KOPT-K1 (cell line): Measurements from ENCODE around the gene GARRE1.

Experiments used
- H3K27ac ChIP-seq: fragments of 200-600 bp; sonication (generic); 2 replicates; pipeline ENCODE4 v1.5.1; 2016; ENCODE audit warnings: antibody characterized with exemption, mild to moderate bottlenecking, low read depth, low read length; ENCODE audit not compliant: poor library complexity, severe bottlenecking
- H3K36me3 ChIP-seq: fragments of 200-600 bp; sonication (generic); 2 replicates; pipeline ENCODE4 v1.5.1; 2017; ENCODE audit warnings: antibody characterized with exemption, mild to moderate bottlenecking, low read length, moderate library complexity; ENCODE audit not compliant: insufficient read depth
- H3K9me3 ChIP-seq: fragments of 200-600 bp; sonication (generic); 2 replicates; pipeline ENCODE4 v1.5.1; 2017; ENCODE audit warnings: antibody characterized with exemption, low read length, mild to moderate bottlenecking; ENCODE audit not compliant: insufficient read depth, poor library complexity, severe bottlenecking

GARRE1 gene

GRCh38 chr19:34282611-34283519 is 28.5 kb downstream of the GARRE1 start:
- no peak overlapping the region for H3K27ac ChIP-seq
- H3K9me3 ChIP-seq: peaks cover 7% of the 10 kb centered on the region
- no peaks in the 10 kb centered on the region for H3K36me3 ChIP-seq

- no peak overlapping the region for H3K27ac ChIP-seq
- H3K9me3 ChIP-seq: peaks cover 7% of the 10 kb centered on the region
- no peaks in the 10 kb centered on the region for H3K36me3 ChIP-seq
Observed at GRCh38 chr19:34284505-34284904, 30.2 kb downstream of the GARRE1 start.

- no peaks in the 10 kb centered on the region for H3K36me3 ChIP-seq
- no peak overlapping the region for H3K27ac ChIP-seq
- H3K9me3 ChIP-seq: peaks cover 7% of the 10 kb centered on the region
Observed at GRCh38 chr19:34287662-34288140, 33.3 kb downstream of the GARRE1 start.

GRCh38 chr19:34288381-34288780 is 34.0 kb downstream of the GARRE1 start:
- no peaks in the 10 kb centered on the region for H3K36me3 ChIP-seq
- H3K27ac ChIP-seq: no peak overlapping the region

GRCh38 chr19:34291235-34291634 is 36.9 kb downstream of the GARRE1 start:
- no peak overlapping the region for H3K27ac ChIP-seq
- H3K9me3 ChIP-seq: peaks cover 7% of the 10 kb centered on the region
- no peaks in the 10 kb centered on the region for H3K36me3 ChIP-seq

More at GRCh38 chr19:34288381-34288780, 34.0 kb downstream of the GARRE1 start:
- H3K9me3 ChIP-seq: peaks cover 7% of the 10 kb centered on the region

- Histone ChIP-seq H3K9me3 (no peaks in the 10 kb centered on the region), H3K36me3 (no peaks in the 10 kb centered on the region), H3K27ac (no peak overlapping the region)
Observed at GRCh38 chr19:34295103-34295502, 40.7 kb downstream of the GARRE1 start.

- Histone ChIP-seq H3K27ac (no peak overlapping the region), H3K9me3 (no peaks in the 10 kb centered on the region), H3K36me3 (no peaks in the 10 kb centered on the region)
Observed at GRCh38 chr19:34298891-34299520, 44.7 kb downstream of the GARRE1 start.

- H3K27ac ChIP-seq: no peak overlapping the region
- no peaks in the 10 kb centered on the region for H3K36me3 ChIP-seq
- H3K9me3 ChIP-seq: no peaks in the 10 kb centered on the region
Observed at GRCh38 chr19:34299576-34299975, 45.2 kb downstream of the GARRE1 start.

GRCh38 chr19:34300380-34300779 is 46.0 kb downstream of the GARRE1 start:
- no peaks in the 10 kb centered on the region for H3K36me3 ChIP-seq
- no peak overlapping the region for H3K27ac ChIP-seq
- no peaks in the 10 kb centered on the region for H3K9me3 ChIP-seq

GRCh38 chr19:34300962-34301361 is 46.6 kb downstream of the GARRE1 start:
- Histone ChIP-seq H3K9me3 (no peaks in the 10 kb centered on the region), H3K27ac (no peak overlapping the region), H3K36me3 (no peaks in the 10 kb centered on the region)
